Pancreas (tissue), 10 donors: Measurements from ENCODE around the gene PIN4. TPM values are rescaled to one million over a fixed set of nuclear protein-coding genes. Genes with fewer than 3 reads are reported as not detected.
A peak's percentile ranks its signal among the peaks of the same experiment; 100 is the strongest.

Source experiments
- ATAC-seq, 4 donors: fragments of 200-7000 bp; cut with Tn5 transposase; one replicate each; pipeline versions ENCODE4 v1.8.0 to v1.9.1; 2020; ENCODE audit warnings: mild to moderate bottlenecking in 4 of 4, moderate library complexity in 4 of 4
- DNase-seq, 6 donors: peaks; one replicate each; pipeline ENCODE4 v3.0.0-alpha.2; 2020
- FAIRE-seq: peaks from 2 replicates; lab custom pipeline; 2012; peaks lifted over from hg19 to GRCh38; lab: Jason Lieb, UNC
- H3K27ac ChIP-seq, 4 donors: fragments of 200-600 bp; sonication (generic); 1 replicate in 3 of 4; 2 replicates in 1 of 4; pipeline versions ENCODE4 v1.5.0 to v1.8.0; 2020
- H3K27me3 ChIP-seq, 4 donors: fragments of 200-600 bp; one replicate each; pipeline ENCODE4 v1.8.0; 2021
- H3K36me3 ChIP-seq, 3 donors: fragments of 200-600 bp; sonication (generic) in 1 of 3; one replicate each; pipeline versions ENCODE4 v1.5.0 to v1.8.0; 2020 to 2021
- H3K4me1 ChIP-seq, 3 donors: fragments of 200-600 bp; one replicate each; pipeline ENCODE4 v1.8.0; 2021
- H3K4me3 ChIP-seq, 4 donors: fragments of 200-600 bp; sonication (generic) in 2 of 4; one replicate each; pipeline versions ENCODE4 v1.5.0 to v1.8.0; 2020 to 2021
- H3K9me3 ChIP-seq, 4 donors: fragments of 200-600 bp; one replicate each; pipeline ENCODE4 v1.8.0; 2021
- WGBS, 2 donors: extraction: QIAGEN DNeasy Blood & Tissue Kit; methylation state at CpG; one replicate each; pipeline ENCODE4 v1.1.7; 2013; 5-methylcytosine and 5-hydroxymethylcytosine counted together
- intact Hi-C, 3 donors: fragments of 100-400 bp; cut with DNase I; formaldehyde crosslinking; loops; one replicate each; pipeline versions ENCODE4 v1.11.1 to v1.14.2; 2022
- polyA plus RNA-seq, 2 donors: library from polyadenylated mRNA; stranded (reverse); fragments of 200-250 nt; gene quantifications; one replicate each; pipeline ENCODE4 v1.2.3, GENCODE V29; 2013
- total RNA-seq, 6 donors: library from RNA; stranded (reverse); fragmentation: NEBNext Ultra II Directional in 4 of 6; extraction: Animal tissue kit (Norgen Biotek cat#: 25700) in 4 of 6; gene quantifications; one replicate each; pipeline versions ENCODE4 v1.2.1 to v1.2.4, GENCODE V29; 2021 to 2023
- TF ChIP-seq, protein P1 (sequence below), 4 donors: fragments of 200-600 bp; sonication (generic) in 3 of 4; IDR thresholded peaks; one replicate each; pipeline versions ENCODE4 v1.5.0 to v1.8.0; 2021; ENCODE audit warnings: antibody characterized with exemption in 4 of 4
- donor health status: healthy with polysubstance abuse.
- donor health status: DM: no; HTN: no; CAD: no; lungs with moderate emphysema.
- donor health status: DM: no; HTN: no; CAD: no.
- donor health status: control.
- donor health status: control.
- donor health status: Bipolar disorder and iron deficiency.
- donor health status: DM: yes; HTN: yes; CAD: no.
- donor health status: DM: no; HTN: no; CAD: no.
- donor health status: DM: no; HTN: no; CAD: no.
- donor health status: DM: yes; HTN: yes; CAD: no.

PIN4 gene
- total and polyA plus RNA-seq, 8 donors = 3.6 to 13.4 (median 4.2) TPM

DNA sequence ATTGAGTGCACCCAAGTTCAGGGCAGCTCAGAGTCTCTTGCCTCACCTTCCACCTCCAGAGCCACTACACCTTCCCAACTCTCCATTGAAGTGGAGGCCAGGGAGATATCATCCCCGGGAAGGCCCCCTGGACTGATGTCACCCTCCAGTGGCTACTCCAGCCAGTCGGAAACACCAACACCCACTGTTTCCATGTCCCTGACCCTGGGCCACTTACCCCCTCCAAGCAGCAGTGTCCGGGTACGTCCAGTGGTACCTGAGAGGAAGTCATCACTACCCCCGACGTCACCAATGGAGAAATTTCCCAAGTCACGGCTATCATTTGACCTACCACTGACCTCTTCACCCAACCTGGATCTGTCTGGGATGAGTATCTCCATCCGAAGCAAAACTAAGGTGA is 42.0 kb upstream of the PIN4 start:
- FAIRE-seq (no peak), DNase-seq (no peak), ATAC-seq (no peak)
- Histone ChIP-seq H3K4me3 (no peak overlapping the region), H3K27ac (no peak overlapping the region), H3K27me3 (peaks cover 0 to 4% (median 0%) of the 10 kb centered on the region in 4 donors), H3K4me1 (no peaks in the 10 kb centered on the region), H3K9me3 (no peaks in the 10 kb centered on the region), H3K36me3 (no peaks in the 10 kb centered on the region)
- intact Hi-C loops = no loop called here
- TF ChIP-seq, protein P1, sequence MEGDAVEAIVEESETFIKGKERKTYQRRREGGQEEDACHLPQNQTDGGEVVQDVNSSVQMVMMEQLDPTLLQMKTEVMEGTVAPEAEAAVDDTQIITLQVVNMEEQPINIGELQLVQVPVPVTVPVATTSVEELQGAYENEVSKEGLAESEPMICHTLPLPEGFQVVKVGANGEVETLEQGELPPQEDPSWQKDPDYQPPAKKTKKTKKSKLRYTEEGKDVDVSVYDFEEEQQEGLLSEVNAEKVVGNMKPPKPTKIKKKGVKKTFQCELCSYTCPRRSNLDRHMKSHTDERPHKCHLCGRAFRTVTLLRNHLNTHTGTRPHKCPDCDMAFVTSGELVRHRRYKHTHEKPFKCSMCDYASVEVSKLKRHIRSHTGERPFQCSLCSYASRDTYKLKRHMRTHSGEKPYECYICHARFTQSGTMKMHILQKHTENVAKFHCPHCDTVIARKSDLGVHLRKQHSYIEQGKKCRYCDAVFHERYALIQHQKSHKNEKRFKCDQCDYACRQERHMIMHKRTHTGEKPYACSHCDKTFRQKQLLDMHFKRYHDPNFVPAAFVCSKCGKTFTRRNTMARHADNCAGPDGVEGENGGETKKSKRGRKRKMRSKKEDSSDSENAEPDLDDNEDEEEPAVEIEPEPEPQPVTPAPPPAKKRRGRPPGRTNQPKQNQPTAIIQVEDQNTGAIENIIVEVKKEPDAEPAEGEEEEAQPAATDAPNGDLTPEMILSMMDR (IDR thresholded peaks at IDR 0.05) = no peak
- 72 to 85% methylated on average over 8 of the region's 8 CpGs for WGBS, 2 donors

DNA sequence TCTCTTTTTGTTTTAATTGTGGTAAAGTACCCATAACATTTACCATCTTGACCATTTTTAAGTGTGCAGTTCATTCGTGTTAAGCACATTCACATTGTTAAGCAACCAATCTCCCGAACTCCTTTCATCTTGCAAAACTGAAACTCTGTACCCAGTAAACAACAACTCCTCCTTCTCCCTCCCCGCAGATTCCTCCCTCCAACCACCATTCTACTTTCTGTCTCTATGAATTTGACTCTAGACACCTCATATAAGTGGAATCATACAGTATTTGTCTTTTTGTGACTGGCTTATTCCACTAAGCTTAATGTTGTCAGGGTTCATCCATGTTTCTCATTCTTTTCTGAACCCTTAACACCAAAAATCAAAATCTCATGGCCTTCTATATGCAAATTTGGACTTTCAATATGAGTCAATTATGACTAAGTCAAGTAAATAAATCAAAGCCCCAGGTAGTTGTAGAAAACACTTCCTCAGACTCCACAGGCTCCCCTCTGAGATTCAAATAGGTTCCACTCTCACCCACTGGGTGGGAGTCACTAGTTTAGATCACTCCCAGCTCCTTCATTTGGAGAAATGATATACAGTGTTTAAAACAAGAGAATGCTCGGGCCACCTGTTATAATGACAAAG is 40.1 kb upstream of the PIN4 start:
- no peaks in the 10 kb centered on the region for H3K9me3 ChIP-seq
- TF ChIP-seq, protein P1 (IDR thresholded peaks at IDR 0.05) = no peak
- H3K4me1 ChIP-seq = no peaks in the 10 kb centered on the region
- H3K27ac ChIP-seq = no peak overlapping the region
- 55 to 57% methylated on average over 4 of the region's 4 CpGs for WGBS, 2 donors
- intact Hi-C loops = no loop called here
- DNase-seq (no peak), FAIRE-seq (peak; percentile 23), ATAC-seq (no peak)
- no peaks in the 10 kb centered on the region for H3K36me3 ChIP-seq
- H3K4me3 ChIP-seq = no peak overlapping the region
- H3K27me3 ChIP-seq = peaks cover 0 to 4% (median 0%) of the 10 kb centered on the region in 4 donors

DNA sequence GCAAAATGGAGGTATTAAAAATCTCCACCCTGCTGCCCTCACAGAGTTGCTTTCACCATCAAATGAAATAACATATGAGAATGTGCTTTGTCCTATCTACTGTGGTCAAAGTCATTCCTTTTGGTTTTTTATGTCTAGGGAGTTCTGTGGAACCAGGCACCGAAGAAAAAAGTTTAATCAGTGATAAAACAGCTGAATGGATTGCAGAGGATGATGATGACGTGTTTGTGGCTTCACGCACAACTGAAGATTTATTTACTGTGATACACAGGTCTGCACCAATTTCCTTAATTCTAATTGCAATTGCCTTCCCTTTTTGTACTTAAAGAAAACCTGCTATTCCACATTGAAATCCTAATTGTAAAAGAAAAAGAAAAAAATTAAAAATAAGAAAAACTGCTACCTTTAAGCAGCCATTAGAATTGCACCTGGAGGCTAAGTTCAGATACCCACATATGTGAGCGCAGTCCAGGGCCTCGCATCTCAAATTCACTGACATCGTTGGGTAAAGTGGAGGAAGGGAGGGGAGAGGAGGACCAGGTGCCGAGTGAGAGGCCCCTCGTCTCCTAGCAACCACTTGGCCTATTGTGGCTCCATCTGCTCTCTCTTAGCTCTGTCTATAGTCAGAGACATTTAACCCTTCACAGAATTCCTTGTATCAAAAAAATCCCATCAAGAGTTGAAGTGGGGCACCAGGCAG is 39.3 kb upstream of the PIN4 start:
- TF ChIP-seq, protein P1 (IDR thresholded peaks at IDR 0.05) = no peak
- FAIRE-seq (no peak), ATAC-seq (peak in 2 of 4 donors; percentile 73 to 79), DNase-seq (no peak)
- 46 to 59% methylated on average over 8 of the region's 8 CpGs for whole genome bisulfite sequencing, 2 donors
- no peak overlapping the region for H3K27ac ChIP-seq
- intact Hi-C loops = no loop called here
- H3K4me3 ChIP-seq = no peak overlapping the region
- no peaks in the 10 kb centered on the region for H3K4me1 ChIP-seq
- H3K9me3 ChIP-seq = no peaks in the 10 kb centered on the region
- peaks cover 0 to 2% (median 0%) of the 10 kb centered on the region in 4 donors for H3K27me3 ChIP-seq
- no peaks in the 10 kb centered on the region for H3K36me3 ChIP-seq

GRCh38 chrX:72142794-72143608 is 38.6 kb upstream of the PIN4 start:
- no peak for DNase-seq
- no peaks in the 10 kb centered on the region for H3K4me1 ChIP-seq
- H3K27ac ChIP-seq = no peak overlapping the region
- TF ChIP-seq, protein P1 (IDR thresholded peaks at IDR 0.05) = no peak
- H3K4me3 ChIP-seq = no peak overlapping the region
- no peak for ATAC-seq
- intact Hi-C loops = no loop called here
- WGBS, 2 donors = 57% methylated on average over 11 of the region's 11 CpGs
- H3K36me3 ChIP-seq = no peaks in the 10 kb centered on the region
- H3K9me3 ChIP-seq = no peaks in the 10 kb centered on the region
- H3K27me3 ChIP-seq = no peaks in the 10 kb centered on the region
- FAIRE-seq = no peak
